ENCODE results near the gene CGA.

The CGA gene

GRCh38 chr6:87082160-87082721 lies 12.7 kb downstream of the CGA start:
- no peak for DNase-seq

- peak; percentile 12 for DNase-seq
These were observed 15.8 kb downstream of the CGA start for GRCh38 chr6:87078983-87079616.

GRCh38 chr6:87075168-87075567 lies 19.7 kb downstream of the CGA start:
- no peak for DNase-seq

GRCh38 chr6:87074101-87074621 lies 20.7 kb downstream of the CGA start:
- no peak for DNase-seq

- DNase-seq = no peak
These were observed 23.2 kb downstream of the CGA start for GRCh38 chr6:87071683-87072082.

- no peak for DNase-seq
These were observed 24.2 kb downstream of the CGA start for GRCh38 chr6:87070741-87071140.

GRCh38 chr6:87068795-87069194 lies 26.1 kb downstream of the CGA start:
- DNase-seq = no peak

- no peak for DNase-seq
These were observed 28.2 kb downstream of the CGA start for GRCh38 chr6:87066449-87067333.

GRCh38 chr6:87065117-87065516 lies 29.8 kb downstream of the CGA start:
- DNase-seq = no peak

- DNase-seq = no peak
These were observed 35.0 kb downstream of the CGA start for GRCh38 chr6:87059943-87060342.

GRCh38 chr6:87054143-87054833 lies 40.6 kb downstream of the CGA start:
- no peak for DNase-seq

GRCh38 chr6:87053312-87053711 lies 41.6 kb downstream of the CGA start:
- DNase-seq = no peak

GRCh38 chr6:87049779-87050178 lies 45.1 kb downstream of the CGA start:
- DNase-seq = no peak

- DNase-seq = no peak
These were observed 49.3 kb downstream of the CGA start for GRCh38 chr6:87045521-87046075.

GRCh38 chr6:87040729-87041128 lies 54.2 kb downstream of the CGA start:
- DNase-seq = no peak
